DLD1 (cell line): ENCODE results near the gene PLD6.
"Not testable (repeated sequence)": the region's sequence is repeated elsewhere in the genome, so short reads cannot be mapped to it uniquely, and the experiment has no call there.

Experiments used
- in situ Hi-C: cut with HindIII; loops from 2 replicates; pipeline ENCODE4 v1.10.0; 2017; ENCODE audit warnings: low sequenced_read_pairs

PLD6 gene

GRCh38 chr17:17206124-17206912, at the start of gene PLD6:
PLD6 (minus strand) TSS chr17:17206333; CDS start chr17:17206286, 47 bp downstream.
- in situ Hi-C loops: no loop called here

GRCh38 chr17:17255689-17256088, 49.6 kb upstream of the PLD6 start:
- in situ Hi-C loops: not testable (repeated sequence)

- in situ Hi-C loops: no loop called here
Observed at GRCh38 chr17:17254036-17254435, 47.9 kb upstream of the PLD6 start.

GRCh38 chr17:17253406-17253805, 47.3 kb upstream of the PLD6 start:
- in situ Hi-C loops: no loop called here

GRCh38 chr17:17252149-17252661, 46.1 kb upstream of the PLD6 start:
- in situ Hi-C loops: no loop called here

GRCh38 chr17:17246879-17247278, 40.7 kb upstream of the PLD6 start:
- in situ Hi-C loops: no loop called here

- in situ Hi-C loops: no loop called here
Observed at GRCh38 chr17:17243163-17243562, 37.0 kb upstream of the PLD6 start.

- in situ Hi-C loops: no loop called here
Observed at GRCh38 chr17:17242246-17242645, 36.1 kb upstream of the PLD6 start.

- in situ Hi-C loops: no loop called here
Observed at GRCh38 chr17:17241656-17242055, 35.5 kb upstream of the PLD6 start.

- in situ Hi-C loops: no loop called here
Observed at GRCh38 chr17:17239832-17240231, 33.7 kb upstream of the PLD6 start.

GRCh38 chr17:17237026-17237799, 31.1 kb upstream of the PLD6 start, which contains the start of gene FLCN:
FLCN (minus strand) TSS chr17:17237168; CDS start chr17:17228137, 9,031 bp downstream.
- in situ Hi-C loops: no loop called here

- in situ Hi-C loops: no loop called here
Observed at GRCh38 chr17:17236295-17237025, 30.3 kb upstream of the PLD6 start.

- in situ Hi-C loops: no loop called here
Observed at GRCh38 chr17:17235212-17236174, 29.4 kb upstream of the PLD6 start.

- in situ Hi-C loops: no loop called here
Observed at GRCh38 chr17:17232303-17232621, 26.1 kb upstream of the PLD6 start.

GRCh38 chr17:17231621-17232302, 25.6 kb upstream of the PLD6 start:
- in situ Hi-C loops: no loop called here

- in situ Hi-C loops: no loop called here
Observed at GRCh38 chr17:17229416-17230384, 23.6 kb upstream of the PLD6 start.

GRCh38 chr17:17228521-17229279, 22.6 kb upstream of the PLD6 start:
- in situ Hi-C loops: no loop called here
